ENCODE results near the gene ROGDI. TPM values are rescaled to one million over a fixed set of nuclear protein-coding genes. Genes with fewer than 3 reads are reported as not detected.
A peak's percentile ranks its signal among the peaks of the same experiment; 100 is the strongest.

ROGDI gene
- total and polyA plus RNA-seq, 10 of the 15 experiments (the other 5 are each of a cell fraction or from before 2014, with no cell fraction given): 0.40 to 23.5 (median 12.3) TPM

DNA sequence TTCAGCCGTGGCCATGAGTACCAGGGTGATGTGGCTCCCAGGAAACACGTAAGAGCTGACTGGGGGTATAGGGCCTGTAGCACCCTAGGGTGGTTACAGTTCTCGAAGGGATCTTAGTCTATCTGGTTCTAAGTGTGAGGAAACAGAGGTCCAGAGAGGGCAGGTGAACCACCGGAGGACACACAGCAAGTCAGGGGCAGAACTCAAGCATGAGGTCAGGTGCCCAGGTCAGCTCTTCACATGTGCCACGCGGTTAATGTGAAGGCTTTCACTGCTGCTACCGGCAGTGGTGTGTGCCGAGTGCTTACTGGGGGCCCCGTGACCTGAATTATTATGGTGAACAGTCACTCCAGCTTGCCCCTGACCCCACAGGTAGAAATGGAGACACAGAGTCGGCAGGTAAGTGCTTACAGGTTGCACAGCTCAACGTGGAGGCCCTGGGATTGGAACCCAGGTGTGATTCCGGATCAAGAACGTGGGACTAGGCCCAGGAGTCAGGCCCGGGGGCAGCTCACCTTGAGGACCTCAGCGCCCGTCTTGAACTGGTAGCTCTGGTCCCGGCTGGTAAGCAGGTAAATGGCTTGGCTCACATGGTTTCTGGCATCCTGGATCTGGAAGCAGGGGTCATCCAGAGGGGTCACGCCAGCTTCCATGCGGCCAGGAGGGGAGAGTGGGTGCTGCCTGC, 3.1 kb downstream of the ROGDI start:
- intact Hi-C loops (cut with micrococcal nuclease; ENCODE audit: unreplicated experiment) (no loop called here), in situ Hi-C loops (cut with MboI) (no loop called here)
- H3K4me1 ChIP-seq (ENCODE audit: control insufficient read depth, insufficient read depth, low read length): peaks cover 20% of the 10 kb centered on the region
- H3K4me2 ChIP-seq (ENCODE audit: control insufficient read depth, insufficient read depth): peak overlapping the region; percentile 97
- H3K79me2 ChIP-seq (ENCODE audit: control insufficient read depth, insufficient read depth, low read length): no peaks in the 10 kb centered on the region
- H2AFZ ChIP-seq (ENCODE audit: control insufficient read depth, low read depth, low read length): no peak overlapping the region
- no peaks in the 10 kb centered on the region for H4K20me1 ChIP-seq (ENCODE audit: control insufficient read depth, insufficient read depth)
- TF ChIP-seq STAT3 (IDR thresholded peaks at IDR 0.05; ENCODE audit: low read depth, low read length): no peak
- TF ChIP-seq, protein P1, sequence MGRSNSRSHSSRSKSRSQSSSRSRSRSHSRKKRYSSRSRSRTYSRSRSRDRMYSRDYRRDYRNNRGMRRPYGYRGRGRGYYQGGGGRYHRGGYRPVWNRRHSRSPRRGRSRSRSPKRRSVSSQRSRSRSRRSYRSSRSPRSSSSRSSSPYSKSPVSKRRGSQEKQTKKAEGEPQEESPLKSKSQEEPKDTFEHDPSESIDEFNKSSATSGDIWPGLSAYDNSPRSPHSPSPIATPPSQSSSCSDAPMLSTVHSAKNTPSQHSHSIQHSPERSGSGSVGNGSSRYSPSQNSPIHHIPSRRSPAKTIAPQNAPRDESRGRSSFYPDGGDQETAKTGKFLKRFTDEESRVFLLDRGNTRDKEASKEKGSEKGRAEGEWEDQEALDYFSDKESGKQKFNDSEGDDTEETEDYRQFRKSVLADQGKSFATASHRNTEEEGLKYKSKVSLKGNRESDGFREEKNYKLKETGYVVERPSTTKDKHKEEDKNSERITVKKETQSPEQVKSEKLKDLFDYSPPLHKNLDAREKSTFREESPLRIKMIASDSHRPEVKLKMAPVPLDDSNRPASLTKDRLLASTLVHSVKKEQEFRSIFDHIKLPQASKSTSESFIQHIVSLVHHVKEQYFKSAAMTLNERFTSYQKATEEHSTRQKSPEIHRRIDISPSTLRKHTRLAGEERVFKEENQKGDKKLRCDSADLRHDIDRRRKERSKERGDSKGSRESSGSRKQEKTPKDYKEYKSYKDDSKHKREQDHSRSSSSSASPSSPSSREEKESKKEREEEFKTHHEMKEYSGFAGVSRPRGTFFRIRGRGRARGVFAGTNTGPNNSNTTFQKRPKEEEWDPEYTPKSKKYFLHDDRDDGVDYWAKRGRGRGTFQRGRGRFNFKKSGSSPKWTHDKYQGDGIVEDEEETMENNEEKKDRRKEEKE (IDR thresholded peaks at IDR 0.05): no peak
- SMC1A ChIA-PET (ENCODE audit: uncharacterized antibody, unreplicated experiment): interaction anchor here (1.4 kb wide), 2 partner anchors 9 to 65 kb away, joined by 4 to 5 read pairs; partner anchors contain the start of genes ANKS3 and DNAAF8
- ATAC-seq: no peak
- POLR2A ChIA-PET: interaction anchor here (1.7 to 2.1 kb wide), 2 partner anchors 31 to 65 kb away, joined by 5 to 8 read pairs; partner anchors contain the start of genes ANKS3 and DNAAF8
- no peaks in the 10 kb centered on the region; a peak in 1 of 4 replicates for H3K36me3 ChIP-seq (ENCODE audit: control insufficient read depth in 2 of 2, insufficient read depth in 2 of 2, low read length in 1 of 2)
- no peak for FAIRE-seq
- no peak for DNase-seq (ENCODE audit: low read depth, low spot score)
- no peak overlapping the region for H3K9ac ChIP-seq (ENCODE audit: control insufficient read depth, insufficient read depth, low read length)
- RAD21 ChIA-PET (ENCODE audit: unreplicated experiment): interaction anchor here (0.7 to 1.2 kb wide), 2 partner anchors 27 to 31 kb away, joined by 3 to 6 read pairs; no protein-coding TSS in a partner anchor
- CTCF ChIA-PET: interaction anchor here (0.8 to 1.0 kb wide), 3 partner anchors 105 to 186 kb away, joined by 3 to 4 read pairs (median 3); no protein-coding TSS in a partner anchor
- BruUV-seq (replicated peaks): no TSS peak
- H3K27ac ChIP-seq (ENCODE audit: control insufficient read depth, insufficient read depth): no peak overlapping the region
- peak overlapping the region; percentile 72; the same call in 1 of the 2 replicates for H3K4me3 ChIP-seq
- H3K27me3 ChIP-seq (replicated peaks in 1 of 2; ENCODE audit: control insufficient read depth in 2 of 2, insufficient read depth in 2 of 2, low read length in 1 of 2): no peaks in the 10 kb centered on the region
- 63% methylated on average over 19 of the region's 19 CpGs for WGBS (ENCODE audit: insufficient coverage, insufficient replicate concordance, low lambda C conversion rate, missing lambda C conversion rate)
- no peaks in the 10 kb centered on the region for H3K9me3 ChIP-seq (replicated peaks; ENCODE audit: control insufficient read depth, insufficient read depth, low read length)

DNA sequence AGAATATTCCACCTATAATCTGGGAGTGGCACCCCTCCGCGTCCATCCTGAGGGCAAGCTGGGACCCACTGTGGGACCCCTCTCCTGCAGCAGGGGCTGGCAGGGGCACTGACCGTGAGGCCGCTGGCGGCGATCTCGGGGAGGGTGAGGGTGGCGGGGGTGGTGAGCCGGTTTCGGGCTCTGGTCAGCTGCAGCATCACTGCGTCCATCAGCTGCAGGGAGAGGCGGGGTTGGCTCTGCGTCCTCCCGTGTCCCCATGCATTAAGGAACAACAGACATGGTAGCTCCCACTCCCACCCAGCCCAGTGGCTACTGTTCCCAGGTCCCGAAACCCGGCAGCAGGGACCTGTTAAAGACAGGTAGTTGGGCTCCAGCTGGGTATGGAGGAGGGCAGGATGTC, 4.0 kb downstream of the ROGDI start:
- H3K27ac ChIP-seq (ENCODE audit: control insufficient read depth, insufficient read depth): no peak overlapping the region
- H3K9ac ChIP-seq (ENCODE audit: control insufficient read depth, insufficient read depth, low read length): no peak overlapping the region
- H3K27me3 ChIP-seq (replicated peaks in 1 of 2; ENCODE audit: control insufficient read depth in 2 of 2, insufficient read depth in 2 of 2, low read length in 1 of 2): no peaks in the 10 kb centered on the region
- 72% methylated on average over 16 of the region's 16 CpGs for WGBS (ENCODE audit: insufficient coverage, insufficient replicate concordance, low lambda C conversion rate, missing lambda C conversion rate)
- no peak overlapping the region for H3K4me2 ChIP-seq (ENCODE audit: control insufficient read depth, insufficient read depth)
- ATAC-seq: no peak
- BruUV-seq (replicated peaks): no TSS peak
- in situ Hi-C loops (cut with MboI) (no loop called here), intact Hi-C loops (cut with micrococcal nuclease; ENCODE audit: unreplicated experiment) (no loop called here)
- SMC1A ChIA-PET (ENCODE audit: uncharacterized antibody, unreplicated experiment): no interaction called here
- POLR2A ChIA-PET: no interaction called here
- TF ChIP-seq ETV6 (conservative IDR thresholded peaks at IDR 0.05 in 1 of 2, IDR thresholded peaks at IDR 0.05 in 1 of 2; ENCODE audit: borderline replicate concordance in 1 of 2, low read depth in 1 of 2): no peak
- no peak for TF ChIP-seq ATF7 (IDR thresholded peaks at IDR 0.05; ENCODE audit: low read depth)
- TF ChIP-seq ZNF24 (IDR thresholded peaks at IDR 0.05): no peak
- TF ChIP-seq RAD21 (IDR thresholded peaks at IDR 0.05; ENCODE audit: insufficient read depth, low read depth, low read length): no peak
- no peak overlapping the region for H3K4me3 ChIP-seq
- CTCF ChIA-PET: interaction anchor here (1.0 kb wide), 1 partner anchor 105 kb away, joined by 3 read pairs; no protein-coding TSS in a partner anchor
- no peaks in the 10 kb centered on the region for H3K9me3 ChIP-seq (replicated peaks; ENCODE audit: control insufficient read depth, insufficient read depth, low read length)
- DNase-seq (ENCODE audit: low read depth, low spot score): no peak
- no peak for FAIRE-seq
- no peaks in the 10 kb centered on the region for H4K20me1 ChIP-seq (ENCODE audit: control insufficient read depth, insufficient read depth)
- no peaks in the 10 kb centered on the region for H3K79me2 ChIP-seq (ENCODE audit: control insufficient read depth, insufficient read depth, low read length)
- RAD21 ChIA-PET (ENCODE audit: unreplicated experiment): no interaction called here
- H3K4me1 ChIP-seq (ENCODE audit: control insufficient read depth, insufficient read depth, low read length): peaks cover 20% of the 10 kb centered on the region
- no peak overlapping the region for H2AFZ ChIP-seq (ENCODE audit: control insufficient read depth, low read depth, low read length)
- H3K36me3 ChIP-seq (ENCODE audit: control insufficient read depth in 2 of 2, insufficient read depth in 2 of 2, low read length in 1 of 2): no peaks in the 10 kb centered on the region
